ENCODE data around the gene SP6.

The SP6 gene

DNA sequence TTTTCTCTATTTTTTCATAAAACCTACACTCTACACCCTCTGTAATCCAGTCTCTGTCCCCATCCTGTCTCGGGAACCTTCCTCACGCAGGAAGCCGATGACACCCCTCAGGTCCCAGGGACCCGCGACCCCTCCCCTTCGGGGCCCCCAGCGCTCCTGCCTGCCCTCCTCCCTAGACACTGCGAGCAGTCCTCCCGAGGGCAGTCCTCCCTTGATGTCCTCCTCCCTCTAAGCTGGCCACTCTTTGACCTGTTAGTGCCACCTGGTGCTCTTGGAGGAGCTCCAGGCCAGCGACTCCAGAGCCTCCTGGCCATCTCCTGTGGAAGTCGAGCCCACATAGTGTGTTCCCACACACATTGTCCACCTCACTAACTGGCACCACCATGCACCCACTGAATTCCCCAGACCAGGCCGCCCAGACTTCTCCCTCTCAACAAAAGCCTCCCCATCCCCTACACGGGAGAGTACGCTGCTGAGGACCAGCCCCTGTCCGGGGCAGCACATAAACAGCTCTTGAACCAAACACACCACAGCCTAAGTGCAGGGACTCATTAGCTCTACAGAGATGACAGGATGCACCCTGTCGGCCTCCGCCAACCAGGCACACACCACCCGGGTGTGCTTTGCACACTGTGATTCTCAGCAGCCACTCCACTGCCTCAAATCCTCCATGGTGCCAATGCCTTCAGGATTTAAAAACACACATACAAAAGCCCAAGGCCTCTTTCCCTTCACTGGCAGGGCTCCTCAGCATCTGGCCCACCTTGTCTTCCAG lies 38.6 kb downstream of the SP6 start:
- TF ChIP-seq ZFX (IDR thresholded peaks at IDR 0.05) = no peak
- TF ChIP-seq, protein P1, sequence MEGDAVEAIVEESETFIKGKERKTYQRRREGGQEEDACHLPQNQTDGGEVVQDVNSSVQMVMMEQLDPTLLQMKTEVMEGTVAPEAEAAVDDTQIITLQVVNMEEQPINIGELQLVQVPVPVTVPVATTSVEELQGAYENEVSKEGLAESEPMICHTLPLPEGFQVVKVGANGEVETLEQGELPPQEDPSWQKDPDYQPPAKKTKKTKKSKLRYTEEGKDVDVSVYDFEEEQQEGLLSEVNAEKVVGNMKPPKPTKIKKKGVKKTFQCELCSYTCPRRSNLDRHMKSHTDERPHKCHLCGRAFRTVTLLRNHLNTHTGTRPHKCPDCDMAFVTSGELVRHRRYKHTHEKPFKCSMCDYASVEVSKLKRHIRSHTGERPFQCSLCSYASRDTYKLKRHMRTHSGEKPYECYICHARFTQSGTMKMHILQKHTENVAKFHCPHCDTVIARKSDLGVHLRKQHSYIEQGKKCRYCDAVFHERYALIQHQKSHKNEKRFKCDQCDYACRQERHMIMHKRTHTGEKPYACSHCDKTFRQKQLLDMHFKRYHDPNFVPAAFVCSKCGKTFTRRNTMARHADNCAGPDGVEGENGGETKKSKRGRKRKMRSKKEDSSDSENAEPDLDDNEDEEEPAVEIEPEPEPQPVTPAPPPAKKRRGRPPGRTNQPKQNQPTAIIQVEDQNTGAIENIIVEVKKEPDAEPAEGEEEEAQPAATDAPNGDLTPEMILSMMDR (conservative IDR thresholded peaks at IDR 0.05) = no peak
- no peak overlapping the region for H3K27ac ChIP-seq

GRCh38 chr17:47811709-47812108 lies 39.3 kb downstream of the SP6 start:
- no peak for TF ChIP-seq ZFX (IDR thresholded peaks at IDR 0.05)
- TF ChIP-seq, protein P1 (conservative IDR thresholded peaks at IDR 0.05) = no peak
- H3K27ac ChIP-seq = peak overlapping the region; percentile 50; the same call in 1 of the 2 replicates

DNA sequence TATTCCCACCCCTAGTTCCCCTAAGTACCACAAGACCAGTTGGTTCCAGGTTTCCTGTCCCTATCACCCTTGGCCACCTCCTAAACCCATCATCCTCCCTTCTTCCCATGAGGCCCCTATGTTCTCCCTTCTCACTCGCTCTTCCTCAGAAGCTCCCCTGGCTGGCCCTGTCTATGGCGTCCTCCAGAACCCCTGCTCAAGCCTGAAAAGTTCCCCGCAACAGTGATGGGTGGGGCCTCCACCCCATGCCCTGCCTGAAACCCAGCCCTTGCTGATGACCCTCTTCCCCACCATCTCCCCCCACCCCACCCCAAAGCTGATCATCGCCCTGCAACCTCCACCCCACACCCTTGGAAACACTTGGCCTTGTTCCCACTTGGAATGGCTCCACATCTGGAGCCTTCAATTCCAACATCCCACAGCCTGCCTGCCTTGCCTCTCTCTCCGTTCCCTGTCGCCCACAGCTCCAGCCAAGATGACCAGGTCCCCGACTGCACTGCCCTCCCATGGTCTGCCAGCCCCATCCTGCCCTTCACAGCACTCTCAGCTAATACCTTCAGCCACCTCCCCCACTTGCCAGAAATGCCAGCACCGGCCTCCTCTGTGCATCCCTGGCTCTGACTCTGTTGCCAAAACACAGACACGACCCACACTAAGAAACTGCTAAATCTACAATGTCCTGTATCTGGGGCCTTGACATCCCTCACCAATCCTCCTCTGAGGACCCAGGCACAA lies 39.9 kb downstream of the SP6 start:
- TF ChIP-seq ZFX (IDR thresholded peaks at IDR 0.05) = no peak
- TF ChIP-seq, protein P1 (conservative IDR thresholded peaks at IDR 0.05) = no peak
- H3K27ac ChIP-seq = peak overlapping the region; percentile 50

GRCh38 chr17:47810200-47810821 lies 40.7 kb downstream of the SP6 start:
- peak overlapping the region; percentile 50 for H3K27ac ChIP-seq

DNA sequence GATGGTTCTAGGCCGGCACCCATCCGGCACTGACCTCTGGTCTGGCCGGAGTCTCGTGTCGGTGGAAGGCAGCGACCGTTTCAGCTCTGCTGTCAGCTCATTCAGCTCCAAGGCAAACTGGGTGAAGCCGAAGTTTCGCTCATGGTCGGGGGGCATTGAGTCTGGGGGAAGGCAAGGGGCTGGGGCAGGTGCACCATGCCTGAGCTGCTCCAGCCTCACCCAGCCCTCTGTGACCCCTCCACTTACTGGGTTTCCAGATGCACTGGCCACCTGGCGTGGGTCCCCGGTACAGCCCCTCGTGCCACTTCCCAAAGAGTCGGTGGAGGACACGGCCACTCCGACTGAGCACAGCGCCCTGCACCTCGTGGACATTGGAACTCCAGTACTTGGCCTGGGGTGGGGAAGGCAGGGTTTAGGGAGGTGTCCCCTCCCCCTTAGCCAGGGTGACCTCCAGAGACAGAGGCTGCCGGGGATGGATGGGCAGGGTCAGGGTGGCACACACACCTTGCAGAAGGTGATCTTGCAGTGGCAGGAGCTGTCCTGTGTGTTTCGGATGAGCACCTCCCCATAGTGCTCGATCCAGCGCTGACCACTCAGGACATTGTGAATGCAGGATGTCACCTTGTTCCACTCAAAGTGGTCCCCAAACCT lies 42.0 kb downstream of the SP6 start:
- peak overlapping the region; percentile 50 for H3K27ac ChIP-seq
- TF ChIP-seq ZFX (IDR thresholded peaks at IDR 0.05) = no peak
- TF ChIP-seq, protein P1 (conservative IDR thresholded peaks at IDR 0.05) = no peak

More at GRCh38 chr17:47810200-47810821, 40.7 kb downstream of the SP6 start:
- TF ChIP-seq, protein P1 (conservative IDR thresholded peaks at IDR 0.05) = no peak
- no peak for TF ChIP-seq ZFX (IDR thresholded peaks at IDR 0.05)

DNA sequence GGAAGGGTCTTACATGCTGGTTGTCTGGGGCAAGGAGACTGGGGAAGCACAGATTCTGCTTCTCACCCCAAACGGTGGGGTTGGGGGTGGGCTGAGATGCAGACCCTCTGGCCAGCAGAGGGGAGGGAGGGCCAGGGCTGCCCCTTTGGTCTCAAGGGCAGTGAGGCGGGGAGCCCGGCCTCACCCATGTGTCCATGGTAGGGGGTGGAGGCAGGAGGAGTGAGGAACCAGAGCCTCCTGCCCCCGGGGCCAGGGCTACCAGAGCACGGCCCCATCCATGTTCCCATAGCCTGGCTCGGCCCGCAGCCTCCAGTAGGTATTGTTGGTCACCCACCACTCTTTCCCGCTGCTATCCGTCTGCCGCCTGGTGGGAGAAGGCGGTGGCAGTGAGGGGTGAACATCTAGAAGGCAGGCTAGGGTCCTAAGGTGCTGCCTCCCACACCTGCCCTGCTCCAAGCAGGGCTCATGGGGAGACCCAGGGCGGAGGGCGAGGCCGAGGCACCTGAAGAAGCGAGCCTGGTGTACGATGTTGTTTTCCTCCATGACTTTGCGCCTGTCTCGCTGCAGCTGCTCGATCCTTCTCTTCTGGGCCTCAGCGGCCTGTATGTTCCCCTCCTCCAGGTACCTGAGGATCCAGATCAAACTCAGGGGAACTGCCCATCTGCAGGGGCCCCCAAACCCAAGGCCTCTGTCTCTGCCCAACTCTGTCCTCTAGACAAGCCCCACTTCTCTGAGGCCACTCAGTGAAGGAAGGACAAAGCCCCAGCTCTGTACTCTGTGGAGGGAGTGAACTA lies 42.7 kb downstream of the SP6 start:
- TF ChIP-seq ZFX (IDR thresholded peaks at IDR 0.05) = no peak
- TF ChIP-seq, protein P1 (conservative IDR thresholded peaks at IDR 0.05) = no peak
- no peak overlapping the region for H3K27ac ChIP-seq
